ENCODE data around the gene OXT.
"Not testable (repeated sequence)": the region's sequence is repeated elsewhere in the genome, so short reads cannot be mapped to it uniquely, and the experiment has no call there.

- TF ChIP-seq SP1 (IDR thresholded peaks at IDR 0.05; ENCODE audit: low read depth, low read length); SIN3A (conservative IDR thresholded peaks at IDR 0.05 in 1 of 2, IDR thresholded peaks at IDR 0.05 in 1 of 2; ENCODE audit: low read depth in 1 of 2, low read length in 2 of 2); CTCF (IDR thresholded peaks at IDR 0.05; ENCODE audit: control extremely low read depth in 1 of 3, insufficient read depth in 1 of 3, low read depth in 1 of 3, low read length in 3 of 3); MAFK (IDR thresholded peaks at IDR 0.05; ENCODE audit: low read depth, low read length): not testable (repeated sequence)
These were observed 3.9 kb downstream of the OXT start for GRCh38 chr20:3075315-3075714.

Measured in H1 (cell line).